Motor neuron (in vitro differentiated cells): ENCODE data around the gene SOX12. TPM values are rescaled to one million over a fixed set of nuclear protein-coding genes. Genes with fewer than 3 reads are reported as not detected.
"Not testable (repeated sequence)": the region's sequence is repeated elsewhere in the genome, so short reads cannot be mapped to it uniquely, and the experiment has no call there.

Experiments
- ATAC-seq, 8 experiments: fragments of 200-7000 bp; cut with Tn5 transposase; replicated peaks in 6 of 8; 2 replicates each; pipeline ENCODE4 v1.8.0; 2021; ENCODE audit warnings: mild to moderate bottlenecking in 8 of 8, moderate library complexity in 8 of 8
- H3K27ac ChIP-seq, 2 donors: fragments of 250-450 bp; sonication (Bioruptor Pico); 2 replicates each; pipeline ENCODE4 v1.9.0; 2021; ENCODE audit warnings: antibody characterized with exemption in 2 of 2, mild to moderate bottlenecking in 2 of 2, moderate library complexity in 1 of 2
- H3K4me1 ChIP-seq, 2 donors: fragments of 250-450 bp; sonication (Bioruptor Pico); replicated peaks in 1 of 2; 2 replicates each; pipeline ENCODE4 v1.6.1; 2021; ENCODE audit warnings: antibody characterized with exemption in 2 of 2, mild to moderate bottlenecking in 2 of 2, moderate library complexity in 1 of 2
- H3K4me3 ChIP-seq, 5 donors: fragments of 250-450 bp; sonication (Bioruptor Pico); 2 replicates each; pipeline ENCODE4 v1.9.0; 2021; ENCODE audit warnings: antibody characterized with exemption in 5 of 5, mild to moderate bottlenecking in 5 of 5, moderate library complexity in 4 of 5
- WGBS, 10 experiments: fragments of 450-650 bp; shearing (Covaris generic); methylation state at CpG; one replicate each; pipeline ENCODE4 v1.0.0; 2022; 5-methylcytosine and 5-hydroxymethylcytosine counted together
- in situ Hi-C, 9 experiments: fragments of 400-800 bp; cut with MboI; loops; one replicate each; pipeline ENCODE4 v1.15.0; 2021; ENCODE audit warnings: low sequenced_read_pairs in 9 of 9, low pct_unique_long_range_greater_than_20kb in 2 of 9; ENCODE audit not compliant: unreplicated experiment in 9 of 9
- total RNA-seq, 8 experiments: library from RNA; unstranded; fragments of 300-600 nt; gene quantifications; 2 replicates each; pipeline versions ENCODE4 v1.2.3 to v1.2.4, GENCODE V29; 2022

SOX12 gene
- total RNA-seq, 8 experiments from 2014 or later: 5.0 to 26.6 (median 19.0) TPM

- Histone ChIP-seq H3K27ac (peak overlapping the region; percentile 92 to 93), H3K4me1 (peaks cover 8 to 13% of the 10 kb centered on the region in 2 donors), H3K4me3 (peak overlapping the region; percentile 45 to 81 (median 66))
- WGBS, 10 experiments: no CpG with 5 or more reads among the region's 19 CpGs
- no peak for ATAC-seq
- in situ Hi-C loops: no loop called here
These were observed 21.9 kb downstream of the SOX12 start for GRCh38 chr20:347317-347639.

GRCh38 chr20:347640-348484, 22.5 kb downstream of the SOX12 start:
- WGBS, 10 experiments: 0% methylated on average over 1 to 5 of the region's 61 CpGs; no CpG with 5 or more reads in 6 of the 10 experiments
- in situ Hi-C loops: no loop called here

GRCh38 chr20:348972-349841, 23.9 kb downstream of the SOX12 start:
- ATAC-seq: no peak
- 85 to 100% (median 96%) methylated on average over 1 to 8 of the region's 19 CpGs; no CpG with 5 or more reads in 3 of the 10 experiments for WGBS, 10 experiments
- H3K4me3 ChIP-seq: peak overlapping the region; percentile 45 to 81 (median 66)
- H3K27ac ChIP-seq: peak overlapping the region; percentile 88 to 94
- in situ Hi-C loops: no loop called here
- H3K4me1 ChIP-seq: peaks cover 10 to 15% of the 10 kb centered on the region in 2 donors

More at GRCh38 chr20:347640-348484, 22.5 kb downstream of the SOX12 start:
- Histone ChIP-seq H3K4me3 (peak overlapping the region; percentile 45 to 81 (median 66)), H3K4me1 (peaks cover 8 to 13% of the 10 kb centered on the region in 2 donors), H3K27ac (peak overlapping the region; percentile 92 to 94)
- ATAC-seq: peak; percentile 71 to 84 (median 79)

GRCh38 chr20:353166-353565, 27.8 kb downstream of the SOX12 start:
- peaks cover 15% of the 10 kb centered on the region in 2 donors for H3K4me1 ChIP-seq
- no peak overlapping the region for H3K4me3 ChIP-seq
- no peak for ATAC-seq
- H3K27ac ChIP-seq: no peak overlapping the region
- 60 to 100% (median 88%) methylated on average over 1 to 4 of the region's 13 CpGs; no CpG with 5 or more reads in 7 of the 10 experiments for WGBS, 10 experiments
- in situ Hi-C loops: no loop called here

- H3K4me3 ChIP-seq: no peak overlapping the region
- no peak overlapping the region for H3K27ac ChIP-seq
- peaks cover 7% of the 10 kb centered on the region in 2 donors for H3K4me1 ChIP-seq
- in situ Hi-C loops: no loop called here
- ATAC-seq: peak; percentile 85 to 95 (median 92)
- WGBS, 10 experiments: 0 to 100% (median 44%) methylated on average over 1 to 3 of the region's 14 CpGs; no CpG with 5 or more reads in 6 of the 10 experiments
These were observed 29.1 kb downstream of the SOX12 start for GRCh38 chr20:354298-354977.

GRCh38 chr20:356154-356553, 30.8 kb downstream of the SOX12 start:
- in situ Hi-C loops: not testable (repeated sequence)
- WGBS, 10 experiments: 80 to 100% (median 100%) methylated on average over 1 to 2 of the region's 2 CpGs; no CpG with 5 or more reads in 5 of the 10 experiments

GRCh38 chr20:356745-357144, 31.4 kb downstream of the SOX12 start:
- in situ Hi-C loops: no loop called here
- Histone ChIP-seq H3K4me1 (peaks cover 19 to 23% of the 10 kb centered on the region in 2 donors), H3K4me3 (no peak overlapping the region), H3K27ac (no peak overlapping the region)
- WGBS, 10 experiments: 43 to 100% (median 93%) methylated on average over 2 to 7 of the region's 10 CpGs; no CpG with 5 or more reads in 2 of the 10 experiments
- no peak for ATAC-seq

More at GRCh38 chr20:356154-356553, 30.8 kb downstream of the SOX12 start:
- peaks cover 15 to 18% of the 10 kb centered on the region in 2 donors for H3K4me1 ChIP-seq
- H3K27ac ChIP-seq, ATAC-seq, H3K4me3 ChIP-seq: not testable (repeated sequence)

- 20 to 100% (median 96%) methylated on average over 2 to 4 of the region's 4 CpGs; no CpG with 5 or more reads in 3 of the 10 experiments for WGBS, 10 experiments
- Histone ChIP-seq H3K27ac (no peak overlapping the region), H3K4me3 (no peak overlapping the region), H3K4me1 (peaks cover 23 to 24% of the 10 kb centered on the region in 2 donors)
- ATAC-seq: no peak
- in situ Hi-C loops: no loop called here
These were observed 33.7 kb downstream of the SOX12 start for GRCh38 chr20:358891-359555.

- WGBS, 10 experiments: 0 to 92% (median 40%) methylated on average over 1 to 8 of the region's 8 CpGs; no CpG with 5 or more reads in 1 of the 10 experiments
- peak overlapping the region in 1 of 2 donors; percentile 8 for H3K27ac ChIP-seq
- H3K4me3 ChIP-seq: no peak overlapping the region
- ATAC-seq: peak; percentile 28 to 84 (median 76)
- H3K4me1 ChIP-seq: peaks cover 21 to 22% of the 10 kb centered on the region in 2 donors
- in situ Hi-C loops: no loop called here
These were observed 36.2 kb downstream of the SOX12 start for GRCh38 chr20:361561-361960.

GRCh38 chr20:362271-363254, 37.2 kb downstream of the SOX12 start:
- in situ Hi-C loops: no loop called here
- ATAC-seq: peak in 6 of 8 experiments; percentile 2 to 42 (median 12)
- WGBS, 10 experiments: 30 to 96% (median 66%) methylated on average over 1 to 7 of the region's 13 CpGs; no CpG with 5 or more reads in 2 of the 10 experiments
- peaks cover 21 to 27% of the 10 kb centered on the region in 2 donors for H3K4me1 ChIP-seq
- no peak overlapping the region for H3K4me3 ChIP-seq
- no peak overlapping the region for H3K27ac ChIP-seq
